BE2C (cell line): ENCODE measurements around the gene ROCK2.

ENCODE experiments used
- DNase-seq: peaks from one replicate; pipeline ENCODE4 v3.0.0-alpha.2; 2020
- H3K27me3 ChIP-seq: fragments of 250-450 bp; sonication (Bioruptor Pico); 2 replicates; pipeline ENCODE4 v1.5.1; 2020; ENCODE audit warnings: mild to moderate bottlenecking
- H3K36me3 ChIP-seq: fragments of 250-450 bp; sonication (Bioruptor Pico); 2 replicates; pipeline ENCODE4 v1.5.1; 2020; ENCODE audit warnings: mild to moderate bottlenecking
- H3K4me1 ChIP-seq: fragments of 250-450 bp; sonication (Bioruptor Pico); 2 replicates; pipeline ENCODE4 v1.5.1; 2020
- H3K4me3 ChIP-seq: 2 replicates; pipeline ENCODE4 v1.5.1; 2011; ENCODE audit warnings: low read depth, low read length
- H3K9me3 ChIP-seq: fragments of 250-450 bp; sonication (Bioruptor Pico); 2 replicates; pipeline ENCODE4 v1.5.1; 2020
- CTCF ChIP-seq: IDR thresholded peaks from 2 replicates; pipeline ENCODE4 v1.5.1; 2012; ENCODE audit warnings: mild to moderate bottlenecking, low read depth, low read length

The ROCK2 gene

GRCh38 chr2:11242542-11243174, 101.8 kb downstream of the ROCK2 start:
- no peak overlapping the region for H3K4me3 ChIP-seq
- H3K4me1 ChIP-seq, result peaks cover 5% of the 10 kb centered on the region; the same call in 1 of the 2 replicates
- no peaks in the 10 kb centered on the region for H3K36me3 ChIP-seq
- no peak for DNase-seq
- H3K27me3 ChIP-seq, result no peaks in the 10 kb centered on the region
- TF ChIP-seq CTCF, result no peak
- no peaks in the 10 kb centered on the region for H3K9me3 ChIP-seq

GRCh38 chr2:11241412-11242203, 102.8 kb downstream of the ROCK2 start:
- Histone ChIP-seq H3K4me1 (peaks cover 5% of the 10 kb centered on the region; the same call in 1 of the 2 replicates), H3K9me3 (no peaks in the 10 kb centered on the region), H3K4me3 (no peak overlapping the region), H3K27me3 (no peaks in the 10 kb centered on the region), H3K36me3 (no peaks in the 10 kb centered on the region)
- TF ChIP-seq CTCF, result no peak
- DNase-seq, result no peak

GRCh38 chr2:11239666-11240462, 104.6 kb downstream of the ROCK2 start:
- Histone ChIP-seq H3K4me1 (no peaks in the 10 kb centered on the region), H3K4me3 (no peak overlapping the region), H3K36me3 (no peaks in the 10 kb centered on the region), H3K9me3 (no peaks in the 10 kb centered on the region), H3K27me3 (no peaks in the 10 kb centered on the region)
- TF ChIP-seq CTCF, result no peak
- DNase-seq, result no peak

- Histone ChIP-seq H3K4me1 (no peaks in the 10 kb centered on the region), H3K4me3 (no peak overlapping the region), H3K9me3 (no peaks in the 10 kb centered on the region), H3K36me3 (no peaks in the 10 kb centered on the region), H3K27me3 (no peaks in the 10 kb centered on the region)
- no peak for DNase-seq
- no peak for TF ChIP-seq CTCF
These were observed 105.3 kb downstream of the ROCK2 start for GRCh38 chr2:11239147-11239546.

- H3K9me3 ChIP-seq, result no peaks in the 10 kb centered on the region
- H3K36me3 ChIP-seq, result no peaks in the 10 kb centered on the region
- H3K4me1 ChIP-seq, result no peaks in the 10 kb centered on the region
- H3K27me3 ChIP-seq, result no peaks in the 10 kb centered on the region
- no peak for TF ChIP-seq CTCF
- H3K4me3 ChIP-seq, result no peak overlapping the region
- DNase-seq, result no peak
These were observed 107.3 kb downstream of the ROCK2 start for GRCh38 chr2:11237122-11237521.

- DNase-seq, result no peak
- no peaks in the 10 kb centered on the region for H3K9me3 ChIP-seq
- no peaks in the 10 kb centered on the region for H3K36me3 ChIP-seq
- H3K27me3 ChIP-seq, result no peaks in the 10 kb centered on the region
- H3K4me3 ChIP-seq, result no peak overlapping the region
- H3K4me1 ChIP-seq, result no peaks in the 10 kb centered on the region
- TF ChIP-seq CTCF, result no peak
These were observed 108.1 kb downstream of the ROCK2 start for GRCh38 chr2:11236335-11236734.
